ENCODE measurements around the gene CLPTM1.

CLPTM1 gene

GRCh38 chr19:44954649-44955504, at the start of gene CLPTM1:
Gene CLPTM1 (plus strand): TSS chr19:44955380. CDS start chr19:44955396, 16 bp downstream.
- CTCF ChIA-PET: interaction anchor here (0.6 to 1.0 kb wide), 2 partner anchors 32 to 49 kb away, joined by 3 to 4 read pairs; partner anchors contain the start of gene APOE
- peak; percentile 68 for TF ChIP-seq L3MBTL2 (conservative IDR thresholded peaks at IDR 0.05)
- TF ChIP-seq SP1 (IDR thresholded peaks at IDR 0.05): peak; percentile 70; the same call in 1 of the 2 replicates
- TF ChIP-seq ELF4 (IDR thresholded peaks at IDR 0.05): peak; percentile 94
- 0 out of 2 replicates have a peak, but pooled peaks have one; percentile 4 for TF ChIP-seq FOXM1 (IDR thresholded peaks at IDR 0.05; ENCODE audit: borderline replicate concordance)
- no peak for TF ChIP-seq CTBP1 (IDR thresholded peaks at IDR 0.05; ENCODE audit: borderline replicate concordance)
- no peak for TF ChIP-seq FOXA1 (IDR thresholded peaks at IDR 0.05)
- POLR2A ChIA-PET: interaction anchor here (0.6 to 1.8 kb wide), 14 partner anchors 11 to 107 kb away, joined by 3 to 17 read pairs (median 5); partner anchors contain the start of genes APOC1, APOE and CLASRP
- peak; percentile 98 for DNase-seq (ENCODE audit: extremely low spot score)

GRCh38 chr19:44905437-44906160, 49.6 kb upstream of the CLPTM1 start, which contains the start of gene APOE:
Gene APOE (plus strand): TSS chr19:44905796. CDS start chr19:44906625, 829 bp downstream.
- ChIA-PET POLR2A (interaction anchor here (0.9 to 1.9 kb wide), 4 partner anchors 9 to 49 kb away, joined by 3 to 12 read pairs (median 4); partner anchors contain the start of genes APOC1, CLPTM1 and TOMM40), CTCF (interaction anchor here (0.7 to 1.4 kb wide), 4 partner anchors 15 to 49 kb away, joined by 3 to 4 read pairs (median 4); partner anchors contain the start of genes CLPTM1 and TOMM40)
- TF ChIP-seq SP1 (IDR thresholded peaks at IDR 0.05): no peak
- TF ChIP-seq SUZ12 (IDR thresholded peaks at IDR 0.05): no peak
- no peak for TF ChIP-seq TARDBP (IDR thresholded peaks at IDR 0.05)
- TF ChIP-seq BHLHE40 (IDR thresholded peaks at IDR 0.05; ENCODE audit: borderline replicate concordance): no peak
- TF ChIP-seq NFRKB (IDR thresholded peaks at IDR 0.05): no peak
- TF ChIP-seq CTBP1 (IDR thresholded peaks at IDR 0.05; ENCODE audit: borderline replicate concordance): no peak
- TF ChIP-seq FOXK2 (IDR thresholded peaks at IDR 0.05): no peak
- TF ChIP-seq FOXA1 (IDR thresholded peaks at IDR 0.05): no peak
- TF ChIP-seq HDGF (IDR thresholded peaks at IDR 0.05; ENCODE audit: borderline replicate concordance): no peak
- TF ChIP-seq FOXM1 (IDR thresholded peaks at IDR 0.05; ENCODE audit: borderline replicate concordance): no peak
- DNase-seq (ENCODE audit: extremely low spot score): no peak

- ChIA-PET CTCF (no interaction called here), POLR2A (interaction anchor here (0.7 kb wide), 1 partner anchor 47 kb away, joined by 3 read pairs; the partner anchor contains the start of gene CLPTM1)
- TF ChIP-seq FOXK2 (IDR thresholded peaks at IDR 0.05): no peak
- no peak for TF ChIP-seq NFRKB (IDR thresholded peaks at IDR 0.05)
- TF ChIP-seq CTBP1 (IDR thresholded peaks at IDR 0.05; ENCODE audit: borderline replicate concordance): no peak
- no peak for TF ChIP-seq PKNOX1 (IDR thresholded peaks at IDR 0.05)
- TF ChIP-seq ZNF384 (IDR thresholded peaks at IDR 0.05): no peak
- TF ChIP-seq L3MBTL2 (conservative IDR thresholded peaks at IDR 0.05): no peak
- no peak for TF ChIP-seq FOXA1 (IDR thresholded peaks at IDR 0.05)
- TF ChIP-seq HDGF (IDR thresholded peaks at IDR 0.05; ENCODE audit: borderline replicate concordance): no peak
- no peak for TF ChIP-seq TARDBP (IDR thresholded peaks at IDR 0.05)
- TF ChIP-seq BHLHE40 (IDR thresholded peaks at IDR 0.05; ENCODE audit: borderline replicate concordance): no peak
- TF ChIP-seq SP1 (IDR thresholded peaks at IDR 0.05): no peak
- no peak for TF ChIP-seq ARNT (IDR thresholded peaks at IDR 0.05)
- no peak for TF ChIP-seq ELF4 (IDR thresholded peaks at IDR 0.05)
- no peak for TF ChIP-seq LEF1 (IDR thresholded peaks at IDR 0.05; ENCODE audit: borderline replicate concordance)
- TF ChIP-seq FOXM1 (IDR thresholded peaks at IDR 0.05; ENCODE audit: borderline replicate concordance): no peak
- TF ChIP-seq SUZ12 (IDR thresholded peaks at IDR 0.05): no peak
- DNase-seq (ENCODE audit: extremely low spot score): no peak
Observed at GRCh38 chr19:44907613-44908012, 47.6 kb upstream of the CLPTM1 start.

- CTCF ChIA-PET: no interaction called here
- TF ChIP-seq SUZ12 (IDR thresholded peaks at IDR 0.05): no peak
- no peak for TF ChIP-seq TARDBP (IDR thresholded peaks at IDR 0.05)
- no peak for TF ChIP-seq NFRKB (IDR thresholded peaks at IDR 0.05)
- no peak for TF ChIP-seq FOXK2 (IDR thresholded peaks at IDR 0.05)
- TF ChIP-seq FOXM1 (IDR thresholded peaks at IDR 0.05; ENCODE audit: borderline replicate concordance): no peak
- no peak for TF ChIP-seq SP1 (IDR thresholded peaks at IDR 0.05)
- TF ChIP-seq ELF4 (IDR thresholded peaks at IDR 0.05): no peak
- TF ChIP-seq ARNT (IDR thresholded peaks at IDR 0.05): no peak
- DNase-seq (ENCODE audit: extremely low spot score): no peak
- POLR2A ChIA-PET: interaction anchor here (0.6 to 1.6 kb wide), 3 partner anchors 18 to 47 kb away, joined by 3 read pairs; partner anchors contain the start of gene CLPTM1
Observed at GRCh38 chr19:44908074-44908835, 46.9 kb upstream of the CLPTM1 start.

GRCh38 chr19:44908836-44909261, 46.3 kb upstream of the CLPTM1 start:
- CTCF ChIA-PET: no interaction called here
- TF ChIP-seq FOXM1 (IDR thresholded peaks at IDR 0.05; ENCODE audit: borderline replicate concordance) (no peak), SUZ12 (IDR thresholded peaks at IDR 0.05) (no peak), CTBP1 (IDR thresholded peaks at IDR 0.05; ENCODE audit: borderline replicate concordance) (no peak), LEF1 (IDR thresholded peaks at IDR 0.05; ENCODE audit: borderline replicate concordance) (no peak), ZNF384 (IDR thresholded peaks at IDR 0.05) (no peak), L3MBTL2 (conservative IDR thresholded peaks at IDR 0.05) (no peak), BHLHE40 (IDR thresholded peaks at IDR 0.05; ENCODE audit: borderline replicate concordance) (no peak), PKNOX1 (IDR thresholded peaks at IDR 0.05) (no peak), FOXK2 (IDR thresholded peaks at IDR 0.05) (no peak), ARNT (IDR thresholded peaks at IDR 0.05) (no peak), ELF4 (IDR thresholded peaks at IDR 0.05) (no peak), SP1 (IDR thresholded peaks at IDR 0.05) (no peak), NFRKB (IDR thresholded peaks at IDR 0.05) (no peak), HDGF (IDR thresholded peaks at IDR 0.05; ENCODE audit: borderline replicate concordance) (no peak), TARDBP (IDR thresholded peaks at IDR 0.05) (no peak), FOXA1 (IDR thresholded peaks at IDR 0.05) (no peak)

More at GRCh38 chr19:44908836-44909261, 46.3 kb upstream of the CLPTM1 start:
- DNase-seq (ENCODE audit: extremely low spot score): no peak
- POLR2A ChIA-PET: interaction anchor here (0.6 to 1.6 kb wide), 2 partner anchors 19 to 41 kb away, joined by 3 read pairs; no protein-coding TSS in a partner anchor
